MM.1S (cell line): ENCODE data around the gene PLEKHA7.

ENCODE experiments used
- EZH2phosphoT487 ChIP-seq: fragments of 300-600 bp; sonication (generic); IDR thresholded peaks from 2 replicates; pipeline ENCODE4 v1.6.1; 2018; ENCODE audit warnings: antibody characterized with exemption, low read length
- TF ChIP-seq, protein P1 (sequence below): fragments of 300-600 bp; sonication (generic); IDR thresholded peaks from 2 replicates; pipeline ENCODE4 v1.5.1; 2016; ENCODE audit warnings: antibody characterized with exemption, low read length, mixed read lengths

DNA sequence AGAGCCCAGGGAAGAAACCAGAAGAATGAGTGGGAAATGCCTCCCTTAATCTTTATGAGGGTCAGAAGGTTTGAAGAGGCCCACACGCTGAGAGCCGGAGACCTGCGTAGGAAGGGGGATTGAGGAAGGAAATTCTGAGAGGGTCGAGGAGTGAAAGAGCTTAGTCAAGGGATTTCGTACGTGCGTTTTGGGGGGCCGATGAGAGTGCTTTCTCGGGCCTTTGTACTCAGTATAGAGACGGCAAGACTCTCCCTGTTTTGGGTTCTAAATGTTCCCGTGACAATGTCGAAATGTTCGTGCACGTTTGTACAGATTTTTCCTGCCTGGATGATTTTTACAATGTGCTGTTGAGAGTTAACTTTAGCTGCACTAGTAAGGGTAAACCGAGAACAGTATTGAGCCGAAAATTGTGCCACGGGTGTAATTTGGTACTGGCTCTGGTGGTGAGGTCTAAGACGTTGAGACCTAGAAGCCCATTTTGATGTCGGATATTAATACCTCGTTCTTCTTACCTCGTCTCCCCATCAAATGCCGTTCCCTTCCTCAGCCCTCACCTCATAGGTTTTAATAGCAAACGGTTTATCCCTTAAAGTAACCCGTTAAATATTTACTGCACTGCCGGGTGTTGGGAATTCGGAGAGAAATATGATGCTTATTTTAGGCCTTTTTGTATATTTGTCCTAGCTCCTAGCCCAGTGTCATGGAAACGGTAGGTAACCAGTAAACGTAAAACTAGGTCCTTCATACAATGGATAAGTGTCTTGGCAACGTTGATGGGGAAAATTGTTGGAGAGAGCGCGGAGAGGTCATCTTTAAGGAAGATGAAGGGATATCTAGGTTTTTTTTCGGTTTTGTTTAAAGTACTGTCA lies 275.0 kb downstream of the PLEKHA7 start:
- TF ChIP-seq, protein P1, sequence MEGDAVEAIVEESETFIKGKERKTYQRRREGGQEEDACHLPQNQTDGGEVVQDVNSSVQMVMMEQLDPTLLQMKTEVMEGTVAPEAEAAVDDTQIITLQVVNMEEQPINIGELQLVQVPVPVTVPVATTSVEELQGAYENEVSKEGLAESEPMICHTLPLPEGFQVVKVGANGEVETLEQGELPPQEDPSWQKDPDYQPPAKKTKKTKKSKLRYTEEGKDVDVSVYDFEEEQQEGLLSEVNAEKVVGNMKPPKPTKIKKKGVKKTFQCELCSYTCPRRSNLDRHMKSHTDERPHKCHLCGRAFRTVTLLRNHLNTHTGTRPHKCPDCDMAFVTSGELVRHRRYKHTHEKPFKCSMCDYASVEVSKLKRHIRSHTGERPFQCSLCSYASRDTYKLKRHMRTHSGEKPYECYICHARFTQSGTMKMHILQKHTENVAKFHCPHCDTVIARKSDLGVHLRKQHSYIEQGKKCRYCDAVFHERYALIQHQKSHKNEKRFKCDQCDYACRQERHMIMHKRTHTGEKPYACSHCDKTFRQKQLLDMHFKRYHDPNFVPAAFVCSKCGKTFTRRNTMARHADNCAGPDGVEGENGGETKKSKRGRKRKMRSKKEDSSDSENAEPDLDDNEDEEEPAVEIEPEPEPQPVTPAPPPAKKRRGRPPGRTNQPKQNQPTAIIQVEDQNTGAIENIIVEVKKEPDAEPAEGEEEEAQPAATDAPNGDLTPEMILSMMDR: no peak
- no peak for TF ChIP-seq EZH2phosphoT487
